Measurements from ENCODE around the gene AKIRIN1. TPM values are rescaled to one million over a fixed set of nuclear protein-coding genes. Genes with fewer than 3 reads are reported as not detected.

The AKIRIN1 gene
- total RNA-seq, 2 experiments from 2014 or later, result 40.0 to 50.4 TPM

- Histone ChIP-seq H3K9me3 (ENCODE audit: low read length) (no peaks in the 10 kb centered on the region), H3K27ac (ENCODE audit: low read depth, low read length, poor library complexity, severe bottlenecking) (no peak overlapping the region), H3K4me2 (ENCODE audit: low read length) (no peak overlapping the region), H2AFZ (ENCODE audit: low read length) (no peak overlapping the region), H3K9me2 (ENCODE audit: insufficient read depth, low read length) (no peaks in the 10 kb centered on the region), H3K4me1 (ENCODE audit: insufficient read depth, low read length, poor library complexity, severe bottlenecking) (peaks cover 8% of the 10 kb centered on the region), H3K79me2 (ENCODE audit: insufficient read depth, low read depth, low read length) (peaks cover 27% of the 10 kb centered on the region; the same call in 1 of the 2 replicates), H3K4me3 (ENCODE audit: low read depth, low read length, poor library complexity, severe bottlenecking) (no peak overlapping the region), H3K36me3 (ENCODE audit: insufficient read depth, low read length) (peaks cover 99% of the 10 kb centered on the region), H4K20me1 (ENCODE audit: insufficient read depth, low read length) (peaks cover 19% of the 10 kb centered on the region)
- TF ChIP-seq EZH2phosphoT487 (IDR thresholded peaks at IDR 0.05; ENCODE audit: borderline replicate concordance, low read depth, low read length) (no peak), CTCF (conservative IDR thresholded peaks at IDR 0.05; ENCODE audit: low read length) (no peak)
- POLR2A ChIA-PET, result interaction anchor here (0.6 to 1.2 kb wide), 3 partner anchors 11 to 45 kb away, joined by 3 to 4 read pairs (median 3); partner anchors contain the start of gene NDUFS5
- CTCF ChIA-PET (ENCODE audit: unreplicated experiment), result no interaction called here
- no peak for DNase-seq (ENCODE audit: low spot score)
- intact Hi-C loops (cut with micrococcal nuclease; ENCODE audit: unreplicated experiment), result no loop called here
- BruUV-seq (replicated peaks), result no TSS peak
Measured at GRCh38 chr1:39001516-39002421, 10.7 kb downstream of the AKIRIN1 start.

- no peaks in the 10 kb centered on the region for H3K9me2 ChIP-seq (ENCODE audit: insufficient read depth, low read length)
- BruUV-seq (replicated peaks), result no TSS peak
- peaks cover 7% of the 10 kb centered on the region; the same call in 1 of the 2 replicates for H4K20me1 ChIP-seq (ENCODE audit: insufficient read depth, low read length)
- H3K79me2 ChIP-seq (ENCODE audit: insufficient read depth, low read depth, low read length), result peaks cover 13% of the 10 kb centered on the region; the same call in 1 of the 2 replicates
- H3K27ac ChIP-seq (ENCODE audit: low read depth, low read length, poor library complexity, severe bottlenecking), result no peak overlapping the region
- H2AFZ ChIP-seq (ENCODE audit: low read length), result no peak overlapping the region
- H3K4me2 ChIP-seq (ENCODE audit: low read length), result no peak overlapping the region
- no peaks in the 10 kb centered on the region for H3K9me3 ChIP-seq (ENCODE audit: low read length)
- ChIA-PET CTCF (ENCODE audit: unreplicated experiment) (no interaction called here), POLR2A (interaction anchor here (0.5 to 1.7 kb wide), 2 partner anchors 11 to 23 kb away, joined by 3 to 6 read pairs; partner anchors contain the start of gene NDUFS5)
- DNase-seq (ENCODE audit: low spot score), result no peak
- no peak for TF ChIP-seq EZH2phosphoT487 (IDR thresholded peaks at IDR 0.05; ENCODE audit: borderline replicate concordance, low read depth, low read length)
- no peak for TF ChIP-seq CTCF (conservative IDR thresholded peaks at IDR 0.05; ENCODE audit: low read length)
- H3K4me3 ChIP-seq (ENCODE audit: low read depth, low read length, poor library complexity, severe bottlenecking), result no peak overlapping the region
- H3K4me1 ChIP-seq (ENCODE audit: insufficient read depth, low read length, poor library complexity, severe bottlenecking), result no peaks in the 10 kb centered on the region
- H3K36me3 ChIP-seq (ENCODE audit: insufficient read depth, low read length), result peaks cover 99% of the 10 kb centered on the region
- intact Hi-C loops (cut with micrococcal nuclease; ENCODE audit: unreplicated experiment), result no loop called here
Measured at GRCh38 chr1:39003281-39003680, 12.2 kb downstream of the AKIRIN1 start.
